Spleen (tissue), 11 donors: Measurements from ENCODE around the gene TFAP2B. TPM values are rescaled to one million over a fixed set of nuclear protein-coding genes. Genes with fewer than 3 reads are reported as not detected.

Experiments
- DNase-seq: peaks from one replicate; pipeline ENCODE4 v3.0.0-alpha.2; 2020
- H3K27ac ChIP-seq, 8 donors: fragments of 200-600 bp; sonication (generic) in 7 of 8; 1 replicate in 4 of 8; 2 replicates in 4 of 8; pipeline versions ENCODE4 v1.5.0 to v1.8.0; 2016 to 2021; ENCODE audit warnings: inconsistent platforms in 4 of 8, mild to moderate bottlenecking in 4 of 8, moderate library complexity in 1 of 8
- H3K27me3 ChIP-seq, 7 donors: fragments of 200-600 bp; sonication (generic) in 6 of 7; replicated peaks in 1 of 7; 1 replicate in 4 of 7; 2 replicates in 3 of 7; pipeline versions ENCODE4 v1.5.0 to v1.8.0; 2016 to 2021; ENCODE audit warnings: inconsistent platforms in 3 of 7, mild to moderate bottlenecking in 1 of 7
- H3K36me3 ChIP-seq, 6 donors: fragments of 200-600 bp; sonication (generic) in 5 of 6; 1 replicate in 4 of 6; 2 replicates in 2 of 6; pipeline versions ENCODE4 v1.5.0 to v1.8.0; 2016 to 2021; ENCODE audit warnings: inconsistent platforms in 2 of 6
- H3K4me1 ChIP-seq, 6 donors: fragments of 200-600 bp; sonication (generic) in 5 of 6; 1 replicate in 3 of 6; 2 replicates in 3 of 6; pipeline versions ENCODE4 v1.5.0 to v1.8.0; 2016 to 2021; ENCODE audit warnings: inconsistent platforms in 3 of 6
- H3K4me3 ChIP-seq, 8 donors: fragments of 200-600 bp; sonication (generic) in 7 of 8; 1 replicate in 4 of 8; 2 replicates in 4 of 8; pipeline versions ENCODE4 v1.5.0 to v1.8.0; 2016 to 2021; ENCODE audit warnings: inconsistent platforms in 4 of 8, mild to moderate bottlenecking in 4 of 8, moderate library complexity in 2 of 8
- H3K9me3 ChIP-seq, 8 donors: fragments of 200-600 bp; sonication (generic) in 7 of 8; 1 replicate in 4 of 8; 2 replicates in 4 of 8; pipeline versions ENCODE4 v1.5.0 to v1.8.0; 2016 to 2021; ENCODE audit warnings: inconsistent platforms in 4 of 8
- CTCF ChIP-seq, 11 experiments: fragments of 200-600 bp in 7 of 11; fragments of 450-650 bp in 4 of 11; sonication (generic) in 4 of 11; IDR thresholded peaks in 8 of 11; conservative IDR thresholded peaks in 3 of 11; 1 replicate in 7 of 11; 2 replicates in 4 of 11; pipeline versions ENCODE4 v1.4.0 to v1.8.0; 2016 to 2021; ENCODE audit warnings: antibody characterized with exemption in 11 of 11, inconsistent platforms in 4 of 11, mild to moderate bottlenecking in 1 of 11
- POLR2A ChIP-seq, 3 donors: fragments of 450-650 bp; IDR thresholded peaks; one replicate each; pipeline ENCODE4 v1.5.1; 2017; ENCODE audit warnings: antibody characterized with exemption in 3 of 3, mild to moderate bottlenecking in 1 of 3
- POLR2AphosphoS5 ChIP-seq, 3 donors: sonication (generic); formaldehyde crosslinking; IDR thresholded peaks; one replicate each; pipeline ENCODE4 v1.5.1; 2017; ENCODE audit warnings: antibody characterized with exemption in 3 of 3
- WGBS, 5 donors: extraction: QIAGEN DNeasy Blood & Tissue Kit in 3 of 5; methylation state at CpG; one replicate each; pipeline versions ENCODE4 v1.1.5 to v1.1.7; 2013 to 2018; 5-methylcytosine and 5-hydroxymethylcytosine counted together
- intact Hi-C: fragments of 100-400 bp; cut with DNase I; formaldehyde crosslinking; loops from one replicate; pipeline ENCODE4 v1.15.0; 2023; ENCODE audit warnings: low total_unique reads
- polyA plus RNA-seq, 3 donors: library from polyadenylated mRNA; stranded (reverse); fragments of 200-250 nt; gene quantifications; one replicate each; pipeline ENCODE4 v1.2.1, GENCODE V29; 2013
- total RNA-seq, 7 donors: library from RNA; depleted of rRNA in 3 of 7; stranded (reverse); fragments of >200 nt in 3 of 7; fragmentation: NEBNext Ultra II Directional in 4 of 7; extraction: Animal tissue kit (Norgen Biotek cat#: 25700) in 4 of 7; gene quantifications; one replicate each; pipeline versions ENCODE4 v1.1.0 to v1.2.1, GENCODE V29; 2016 to 2021
- donor health status: healthy with polysubstance abuse.
- donor health status: DM: no; HTN: no; CAD: no; lungs with moderate emphysema.
- donor health status: DM: no; HTN: no; CAD: no.
- donor health status: Bipolar disorder and iron deficiency.
- donor health status: healthy.
- donor health status: DM: no; HTN: no; CAD: no.
- donor health status: DM: yes; HTN: yes; CAD: no.

TFAP2B gene
- total and polyA plus RNA-seq, 10 donors = not detected

- intact Hi-C loops = no loop called here
- 6 to 8% (median 7%) methylated on average over 7 of the region's 7 CpGs for WGBS, 5 donors
- TF ChIP-seq CTCF (IDR thresholded peaks at IDR 0.05 in 8 of 11, conservative IDR thresholded peaks at IDR 0.05 in 3 of 11) (no peak), POLR2AphosphoS5 (IDR thresholded peaks at IDR 0.05) (no peak), POLR2A (IDR thresholded peaks at IDR 0.05) (no peak)
Measured at GRCh38 chr6:50847890-50848594, 29.4 kb downstream of the TFAP2B start.

GRCh38 chr6:50848989-50849795, 30.5 kb downstream of the TFAP2B start:
- DNase-seq = no peak
- Histone ChIP-seq H3K9me3 (peaks cover 0 to 10% (median 0%) of the 10 kb centered on the region in 8 donors), H3K36me3 (no peaks in the 10 kb centered on the region), H3K27ac (no peak overlapping the region), H3K4me3 (peak overlapping the region in 1 of 8 donors; percentile 24), H3K4me1 (peaks cover 0 to 15% (median 7%) of the 10 kb centered on the region in 6 donors), H3K27me3 (peaks cover 0 to 96% (median 81%) of the 10 kb centered on the region in 7 donors)
- intact Hi-C loops = no loop called here
- WGBS, 5 donors = 6 to 9% (median 8%) methylated on average over 27 of the region's 27 CpGs
- TF ChIP-seq POLR2A (IDR thresholded peaks at IDR 0.05) (no peak), CTCF (IDR thresholded peaks at IDR 0.05 in 8 of 11, conservative IDR thresholded peaks at IDR 0.05 in 3 of 11) (no peak), POLR2AphosphoS5 (IDR thresholded peaks at IDR 0.05) (no peak)

More at GRCh38 chr6:50847890-50848594, 29.4 kb downstream of the TFAP2B start:
- DNase-seq = no peak
- peaks cover 0 to 18% (median 7%) of the 10 kb centered on the region in 6 donors for H3K4me1 ChIP-seq
- no peaks in the 10 kb centered on the region for H3K36me3 ChIP-seq
- H3K9me3 ChIP-seq = peaks cover 0 to 10% (median 0%) of the 10 kb centered on the region in 8 donors
- peaks cover 3 to 100% (median 90%) of the 10 kb centered on the region in 7 donors for H3K27me3 ChIP-seq
- no peak overlapping the region for H3K4me3 ChIP-seq
- no peak overlapping the region for H3K27ac ChIP-seq

- WGBS, 5 donors = 2 to 9% (median 7%) methylated on average over 22 of the region's 22 CpGs
Measured at GRCh38 chr6:50849796-50850180, 31.1 kb downstream of the TFAP2B start.

More at GRCh38 chr6:50849796-50850180, 31.1 kb downstream of the TFAP2B start:
- Histone ChIP-seq H3K36me3 (no peaks in the 10 kb centered on the region), H3K4me3 (peak overlapping the region in 1 of 8 donors; percentile 24), H3K27me3 (peaks cover 0 to 96% (median 75%) of the 10 kb centered on the region in 7 donors), H3K9me3 (peaks cover 0 to 10% (median 0%) of the 10 kb centered on the region in 8 donors), H3K27ac (no peak overlapping the region), H3K4me1 (peaks cover 0 to 15% (median 7%) of the 10 kb centered on the region in 6 donors)
- no peak for TF ChIP-seq POLR2AphosphoS5 (IDR thresholded peaks at IDR 0.05)
- TF ChIP-seq CTCF (IDR thresholded peaks at IDR 0.05 in 8 of 11, conservative IDR thresholded peaks at IDR 0.05 in 3 of 11) = no peak
- TF ChIP-seq POLR2A (IDR thresholded peaks at IDR 0.05) = no peak
- no peak for DNase-seq
- intact Hi-C loops = no loop called here
